HG03139 (cell line): ENCODE data around the gene AXIN1.
"Not testable (repeated sequence)": the region's sequence is repeated elsewhere in the genome, so short reads cannot be mapped to it uniquely, and the experiment has no call there.

Source experiments
- ATAC-seq: cut with Tn5 transposase; IDR thresholded peaks from one replicate; pipeline ENCODE4 v1.9.1; 2021; ENCODE audit not compliant: unreplicated experiment

The AXIN1 gene

DNA sequence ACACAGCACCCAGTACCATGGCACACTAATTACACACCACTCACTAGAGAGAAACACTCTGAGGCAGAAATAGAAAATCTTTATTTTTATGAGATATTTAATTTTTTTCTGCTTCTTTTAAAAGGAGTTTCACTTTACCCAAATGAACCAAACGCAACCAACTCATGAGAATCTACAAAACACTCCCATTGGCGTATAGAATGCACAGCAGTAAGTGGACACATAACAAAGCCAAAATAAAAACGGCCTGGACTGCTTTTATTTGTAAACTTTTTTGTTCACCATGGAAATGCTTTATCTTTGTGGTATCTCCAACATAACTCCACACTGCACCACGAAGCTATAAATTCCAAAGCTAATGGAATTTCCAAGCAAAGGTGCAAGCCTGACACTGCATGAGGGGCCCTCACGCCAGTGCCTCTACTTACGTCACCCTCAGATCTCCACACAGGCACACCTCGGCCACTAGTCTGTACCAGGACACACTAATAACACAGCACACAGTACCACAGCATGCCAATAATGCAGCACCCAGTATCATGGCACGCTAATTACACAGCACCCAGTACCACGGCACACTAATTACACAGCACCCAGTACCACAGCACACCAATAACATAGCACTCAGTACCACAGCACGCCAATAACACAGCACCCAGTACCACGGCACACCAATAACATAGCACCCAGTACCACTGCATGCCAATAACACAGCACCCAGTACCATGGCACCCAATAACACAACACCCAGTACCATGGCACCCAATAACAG lies 17.5 kb downstream of the AXIN1 start:
- ATAC-seq = not testable (repeated sequence)

DNA sequence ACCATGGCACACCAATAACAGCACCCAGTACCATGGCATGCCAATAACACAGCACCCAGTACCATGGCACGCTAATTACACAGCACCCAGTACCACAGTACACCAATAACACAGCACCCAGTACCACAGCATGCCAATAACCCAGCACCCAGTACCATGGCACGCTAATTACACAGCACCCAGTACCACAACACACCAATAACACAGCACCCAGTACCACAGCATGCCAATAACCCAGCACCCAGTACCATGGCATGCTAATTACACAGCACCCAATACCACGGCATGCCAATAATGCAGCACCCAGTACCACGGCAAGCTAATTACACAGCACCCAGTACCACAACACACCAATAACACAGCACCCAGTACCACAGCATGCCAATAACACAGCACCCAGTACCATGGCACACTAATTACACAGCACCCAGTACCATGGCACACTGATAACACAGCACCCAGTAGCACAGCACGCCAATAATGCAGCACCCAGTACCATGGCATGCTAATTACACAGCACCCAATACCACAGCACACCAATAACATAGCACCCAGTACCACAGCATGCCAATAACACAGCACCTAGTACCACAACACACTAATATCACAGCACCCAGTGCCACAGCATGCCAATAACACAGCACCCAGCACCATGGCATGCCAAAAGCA lies 18.2 kb downstream of the AXIN1 start:
- not testable (repeated sequence) for ATAC-seq

DNA sequence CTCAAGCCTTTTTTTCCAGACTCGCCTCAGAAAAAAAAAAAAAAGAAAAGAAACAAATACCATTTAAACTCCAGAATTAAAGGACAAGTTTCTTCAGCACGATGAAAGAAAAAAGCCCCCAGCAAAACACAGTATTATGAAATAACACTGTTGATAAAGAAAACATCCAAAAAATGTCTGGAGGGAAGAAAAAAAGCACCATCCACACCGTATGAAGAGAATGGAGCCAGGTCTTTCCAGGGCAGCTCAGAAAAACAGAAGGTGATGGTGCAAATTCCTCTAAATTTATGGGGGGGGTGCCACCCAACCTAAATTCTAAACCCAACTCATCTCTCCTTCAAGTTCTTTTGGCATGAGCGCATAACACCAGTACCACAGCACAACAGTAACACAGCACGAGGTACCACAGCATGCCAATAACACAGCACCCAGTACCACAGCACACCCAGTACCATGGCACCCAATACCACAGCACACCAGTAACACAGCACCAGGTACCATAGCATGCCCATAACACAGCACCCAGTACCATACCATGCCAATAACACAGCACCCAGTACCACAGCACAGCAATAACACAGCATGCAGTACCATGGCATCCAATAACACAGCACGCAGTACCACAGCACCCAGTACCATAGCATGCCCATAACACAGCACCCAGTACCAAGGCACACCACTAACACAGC lies 19.0 kb downstream of the AXIN1 start:
- no peak for ATAC-seq

DNA sequence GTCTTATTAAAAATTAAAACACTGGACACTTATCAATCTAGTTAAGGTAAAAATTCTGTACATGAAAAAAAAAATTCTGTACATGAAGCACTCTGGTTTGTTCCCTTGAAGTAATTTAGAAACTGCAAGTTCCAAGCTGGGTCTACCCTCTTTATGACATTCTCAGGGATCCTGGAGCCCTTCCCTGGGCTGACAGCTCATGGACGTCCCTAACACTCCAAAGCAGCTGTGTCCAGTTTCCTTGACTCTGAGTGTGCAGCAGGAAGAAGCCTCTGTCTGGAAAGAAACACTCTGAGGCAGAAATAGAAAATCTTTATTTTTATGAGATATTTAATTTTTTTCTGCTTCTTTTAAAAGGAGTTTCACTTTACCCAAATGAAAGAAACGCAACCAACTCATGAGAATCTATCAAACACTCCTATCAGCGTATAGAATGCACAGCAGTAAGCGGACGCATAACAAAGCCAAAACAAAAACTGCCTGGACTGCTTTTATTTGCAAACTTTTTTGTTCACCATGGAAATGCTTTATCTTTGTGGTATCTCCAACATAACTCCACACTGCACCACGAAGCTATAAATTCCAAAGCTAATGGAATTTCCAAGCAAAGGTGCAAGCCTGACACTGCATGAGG lies 21.2 kb downstream of the AXIN1 start:
- ATAC-seq = not testable (repeated sequence)

DNA sequence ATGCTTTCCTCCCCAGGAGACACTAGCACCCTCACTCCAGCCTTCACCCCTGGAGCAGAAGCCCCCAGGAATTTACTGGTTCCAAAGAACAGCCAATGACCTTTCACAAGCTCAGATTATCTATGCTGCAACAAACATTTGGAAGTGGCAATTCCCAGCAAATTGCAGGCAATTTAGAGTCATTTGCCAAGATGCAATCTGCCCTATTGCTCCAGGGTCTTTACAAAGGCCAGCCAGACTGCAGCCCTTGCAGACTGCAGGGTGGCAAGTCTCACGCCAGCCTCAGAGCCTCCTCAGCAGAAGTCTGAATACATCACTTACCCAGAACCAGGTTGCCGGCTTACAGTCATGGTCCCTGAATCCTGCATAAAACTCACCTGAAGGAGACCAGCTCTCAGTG lies 21.8 kb downstream of the AXIN1 start:
- ATAC-seq = no peak

DNA sequence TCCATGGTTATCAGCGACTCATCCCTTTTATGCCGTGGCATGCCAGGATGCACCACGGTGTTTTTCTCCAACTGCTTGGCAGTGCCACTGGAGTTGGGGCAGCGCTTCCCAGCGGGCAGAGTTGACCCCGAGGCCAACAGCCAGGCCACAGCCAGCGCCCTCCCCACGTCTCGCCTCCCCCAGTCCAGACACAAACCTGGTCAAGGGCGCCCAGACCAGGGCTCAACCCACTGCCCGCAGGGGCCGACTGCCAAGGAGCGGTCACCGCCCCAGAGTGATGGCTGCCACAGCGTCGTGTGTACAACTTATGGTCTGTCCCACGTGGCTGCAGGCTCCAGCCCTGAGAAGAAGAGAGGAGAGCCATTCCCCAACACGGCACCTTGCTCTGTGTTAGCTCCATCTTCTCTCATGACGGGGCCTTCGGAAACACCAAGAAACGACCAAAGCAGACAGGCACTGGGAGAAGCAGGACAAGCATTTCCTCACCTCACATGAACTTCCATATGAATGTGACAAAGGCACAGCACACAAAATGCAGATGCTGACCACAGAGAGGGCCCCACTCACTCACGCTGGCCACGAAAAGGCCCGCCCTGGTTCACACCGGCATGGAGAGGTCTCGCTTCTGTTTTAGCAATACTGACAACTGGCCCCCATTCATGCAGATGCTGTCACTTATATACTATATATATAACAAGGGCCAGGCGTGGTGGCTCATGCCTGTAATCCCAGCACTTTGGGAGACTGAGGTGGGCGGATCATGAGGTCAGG lies 27.0 kb downstream of the AXIN1 start:
- no peak for ATAC-seq

DNA sequence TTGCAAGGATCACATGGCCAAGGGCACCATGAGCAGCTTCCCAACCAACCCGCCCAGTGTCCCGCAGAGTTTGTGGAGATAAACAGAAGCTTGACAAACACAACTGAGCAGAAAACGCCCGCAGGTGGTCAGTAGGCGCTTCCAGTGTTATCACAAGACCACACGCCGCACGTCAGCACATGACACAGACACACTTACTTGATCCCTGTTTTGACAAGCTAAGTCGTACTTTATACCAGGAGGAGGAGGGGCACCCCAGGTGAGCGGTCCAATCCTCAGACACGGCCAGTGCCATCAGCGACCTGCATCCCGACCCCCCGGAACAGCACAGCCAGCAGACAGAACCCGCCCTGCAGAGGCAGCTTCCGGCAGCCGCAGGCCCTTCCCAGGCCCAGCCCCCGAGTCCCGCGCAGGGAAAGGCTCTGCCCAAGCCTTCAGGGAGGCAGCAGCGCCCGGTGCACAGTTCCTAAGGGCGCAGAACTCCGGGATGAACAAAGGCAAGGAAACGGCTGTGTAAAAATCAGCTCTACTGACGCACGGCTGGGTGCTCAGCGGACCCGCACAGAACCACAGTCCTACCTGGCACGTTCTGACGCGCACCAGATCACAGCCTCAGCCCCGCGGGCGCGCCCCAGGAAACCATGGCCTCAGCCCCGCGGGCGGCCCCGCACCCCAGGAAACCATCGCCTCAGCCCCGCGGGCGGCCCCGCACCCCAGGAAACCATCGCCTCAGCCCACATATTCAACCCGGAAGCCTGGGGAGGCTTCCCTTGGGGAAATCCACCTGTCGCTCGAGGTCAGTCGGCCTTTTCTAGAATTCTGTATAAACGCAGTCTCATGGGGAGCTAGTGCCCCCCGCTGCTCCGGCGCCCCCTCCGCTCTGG lies 27.8 kb downstream of the AXIN1 start:
- ATAC-seq = no peak

DNA sequence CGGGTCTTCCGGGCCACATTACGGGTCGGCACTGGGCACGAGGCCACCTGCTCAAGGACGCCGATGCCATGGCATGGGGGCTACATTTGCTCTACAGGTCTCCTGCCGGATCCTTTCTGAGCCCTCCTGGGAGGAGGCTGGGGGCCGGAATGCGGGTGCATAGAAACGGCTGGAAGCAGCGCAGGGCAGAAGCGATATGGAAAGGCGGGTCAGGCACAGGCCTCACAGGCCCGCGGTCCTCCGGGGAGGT lies 28.4 kb downstream of the AXIN1 start:
- no peak for ATAC-seq

DNA sequence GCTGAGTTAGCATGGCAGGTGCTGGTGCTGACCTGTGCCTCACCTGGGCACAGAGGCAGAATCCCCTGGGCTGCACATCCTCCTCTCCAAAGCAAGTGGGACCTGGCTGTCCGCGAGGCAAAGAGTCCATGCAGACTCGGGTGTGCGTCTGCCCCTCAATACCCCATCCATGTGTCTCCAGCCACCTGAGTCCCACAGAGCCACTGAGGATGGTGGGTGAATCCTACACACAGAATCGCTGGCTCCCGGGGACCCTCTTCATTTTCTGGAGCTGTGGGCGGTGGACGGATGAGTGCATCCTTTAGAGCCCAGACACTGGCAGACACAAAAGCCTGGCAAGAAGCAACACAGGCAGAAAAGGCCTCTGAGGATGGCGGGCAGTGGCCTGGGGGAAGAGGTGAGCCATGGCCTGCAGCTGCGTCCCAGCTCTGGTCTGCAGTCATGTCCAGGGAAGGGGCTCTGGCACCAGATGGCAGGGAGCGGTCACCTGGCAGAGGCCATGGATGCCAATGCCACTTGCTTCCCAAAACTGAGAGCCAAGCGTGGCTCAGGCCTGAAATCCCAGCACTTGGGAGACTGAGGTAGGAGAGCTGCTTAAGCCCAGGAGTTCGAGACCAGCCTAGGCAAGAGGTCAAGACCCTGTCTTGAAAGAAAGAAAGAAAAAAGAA lies 29.9 kb downstream of the AXIN1 start:
- ATAC-seq = no peak

DNA sequence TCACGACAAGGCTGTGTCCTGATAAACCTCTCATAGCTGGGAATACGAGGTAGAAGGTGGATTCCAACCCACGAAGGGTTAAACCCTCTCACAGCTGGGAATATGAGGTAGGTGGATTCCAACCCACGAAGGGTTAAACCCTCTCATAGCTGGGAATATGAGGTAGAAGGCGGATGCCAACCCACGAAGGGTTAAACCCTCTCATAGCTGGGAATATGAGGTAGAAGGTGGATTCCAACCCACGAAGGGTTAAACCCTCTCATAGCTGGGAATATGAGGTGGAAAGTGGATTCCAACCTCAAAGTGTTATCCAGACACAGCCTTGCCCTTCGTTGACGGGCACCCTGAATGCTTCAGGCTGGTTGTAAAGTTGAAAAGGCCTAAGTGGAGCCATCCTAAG lies 31.0 kb downstream of the AXIN1 start:
- no peak for ATAC-seq

DNA sequence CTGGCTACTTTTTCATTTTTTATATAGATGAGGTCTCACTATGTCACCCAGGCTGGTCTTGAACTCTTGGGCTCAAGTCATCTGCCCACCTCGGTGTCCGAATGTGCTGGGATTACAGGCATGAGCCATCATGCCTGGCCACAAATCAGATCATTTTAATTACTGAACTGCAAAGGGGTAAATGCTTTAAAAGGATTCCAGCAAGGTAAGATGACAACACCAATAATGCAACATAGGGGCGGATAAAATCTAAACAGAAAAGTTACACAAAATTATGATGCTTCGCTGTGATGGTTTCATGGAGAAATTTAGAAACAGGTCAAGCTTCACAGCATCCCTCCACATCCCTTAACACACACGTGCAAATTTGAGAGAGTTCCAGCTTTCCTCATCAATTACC lies 32.3 kb downstream of the AXIN1 start:
- no peak for ATAC-seq

DNA sequence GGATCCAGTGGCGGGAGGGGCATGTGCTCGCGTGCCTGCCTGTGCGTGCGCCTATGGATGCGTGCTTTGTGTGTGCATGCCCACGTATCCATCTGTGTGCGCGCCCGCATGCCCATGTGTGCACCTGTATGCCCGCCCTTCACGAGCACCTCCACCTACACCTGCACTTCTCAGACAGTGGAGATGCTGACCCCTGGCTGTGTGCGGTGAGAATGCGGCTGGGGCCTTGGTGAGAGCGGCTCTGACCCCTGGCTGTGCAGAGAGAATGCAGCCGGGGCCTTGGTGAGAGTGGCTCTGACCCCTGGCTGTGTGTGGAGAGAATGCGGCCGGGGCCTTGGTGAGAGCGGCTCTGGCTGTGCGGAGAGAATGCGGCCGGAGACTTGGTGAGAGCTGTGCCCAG lies 33.9 kb downstream of the AXIN1 start:
- no peak for ATAC-seq

DNA sequence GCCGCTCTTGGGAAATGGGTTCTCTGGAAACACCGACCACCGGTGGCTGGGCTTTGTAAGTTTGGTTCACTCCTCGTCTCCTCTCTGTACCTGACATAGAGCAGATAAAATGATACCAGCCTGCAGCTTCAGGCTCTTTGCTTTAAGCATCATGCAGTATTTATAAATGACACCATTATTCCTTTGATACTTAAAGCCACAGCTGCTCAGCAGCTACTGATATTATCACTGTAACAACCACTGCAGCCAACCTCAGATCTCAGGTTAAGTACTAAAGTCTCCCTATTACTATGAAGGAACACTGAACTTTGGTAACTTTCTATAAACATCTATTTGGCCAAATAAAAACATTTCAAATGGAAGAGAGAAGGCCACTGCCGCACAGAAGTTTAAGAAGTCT lies 34.9 kb downstream of the AXIN1 start:
- ATAC-seq = no peak

DNA sequence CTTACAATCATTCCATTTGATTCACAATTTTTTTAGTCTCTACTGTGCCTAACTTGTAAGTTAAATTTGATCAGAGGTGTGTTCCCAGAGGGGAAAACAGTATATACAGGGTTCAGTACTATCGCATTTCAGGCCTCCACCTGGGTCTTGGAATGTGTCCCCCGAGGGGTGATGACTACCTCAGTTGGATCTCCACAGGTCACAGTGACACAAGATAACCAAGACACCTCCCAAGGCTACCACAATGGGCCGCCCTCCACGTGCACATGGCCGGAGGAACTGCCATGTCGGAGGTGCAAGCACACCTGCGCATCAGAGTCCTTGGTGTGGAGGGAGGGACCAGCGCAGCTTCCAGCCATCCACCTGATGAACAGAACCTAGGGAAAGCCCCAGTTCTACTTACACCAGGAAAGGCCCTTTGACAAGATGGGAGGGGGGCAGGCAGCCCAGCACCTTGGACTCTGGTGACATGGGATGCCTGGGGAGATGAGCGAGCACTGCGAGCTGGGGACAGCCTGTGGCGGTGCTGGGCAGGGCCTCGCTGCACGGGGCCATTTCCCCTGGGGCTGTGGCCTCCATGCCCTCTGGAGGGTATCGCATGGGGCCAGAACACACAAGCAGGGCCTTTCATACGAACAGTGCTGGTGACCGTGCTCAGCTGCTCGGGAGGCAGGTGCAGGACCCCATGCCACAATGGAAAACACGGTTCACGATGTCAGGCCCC lies 35.6 kb downstream of the AXIN1 start:
- no peak for ATAC-seq

DNA sequence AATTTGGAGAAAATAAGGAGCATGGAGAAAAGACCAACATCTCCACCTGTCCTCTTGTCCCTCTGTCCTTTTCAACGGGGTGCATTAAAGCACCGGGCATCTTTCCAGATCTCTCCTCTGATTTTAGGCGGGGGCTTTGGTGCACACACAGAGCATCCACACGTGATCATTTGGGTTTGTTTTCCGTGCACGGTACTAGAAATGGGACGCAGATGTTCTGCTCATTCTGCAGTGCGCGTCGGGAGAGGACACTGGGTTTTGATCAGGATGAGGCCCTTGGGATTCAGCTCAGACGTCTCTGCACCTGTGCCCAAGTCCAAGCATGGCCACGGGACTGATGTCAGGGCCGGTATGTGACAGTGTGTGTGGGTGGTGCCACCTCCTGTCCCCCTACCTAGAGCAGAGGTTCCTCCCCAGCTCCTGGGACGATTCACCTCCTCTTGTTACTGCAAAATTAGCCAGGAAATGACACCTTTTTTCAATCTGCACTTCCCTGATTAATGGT lies 37.7 kb downstream of the AXIN1 start:
- no peak for ATAC-seq

DNA sequence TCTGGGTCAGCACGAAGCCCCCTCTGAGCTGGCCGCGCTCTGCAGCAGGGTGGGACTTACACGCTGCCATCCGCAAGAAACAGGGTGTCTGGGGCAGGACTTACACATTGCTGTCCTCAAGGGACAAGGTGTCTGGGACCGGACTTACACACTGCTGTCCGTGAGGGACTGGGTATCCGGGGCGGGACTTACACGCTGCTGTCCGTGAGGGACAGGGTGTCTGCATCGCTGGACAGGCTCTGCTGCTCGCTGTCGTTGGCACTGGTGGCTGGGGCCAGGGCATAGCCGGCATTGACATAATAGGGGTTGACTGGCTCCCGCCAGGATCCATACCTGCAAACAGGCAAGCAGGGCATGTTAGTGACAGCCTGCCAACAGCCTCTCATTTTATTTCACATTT lies 38.2 kb downstream of the AXIN1 start:
- no peak for ATAC-seq

DNA sequence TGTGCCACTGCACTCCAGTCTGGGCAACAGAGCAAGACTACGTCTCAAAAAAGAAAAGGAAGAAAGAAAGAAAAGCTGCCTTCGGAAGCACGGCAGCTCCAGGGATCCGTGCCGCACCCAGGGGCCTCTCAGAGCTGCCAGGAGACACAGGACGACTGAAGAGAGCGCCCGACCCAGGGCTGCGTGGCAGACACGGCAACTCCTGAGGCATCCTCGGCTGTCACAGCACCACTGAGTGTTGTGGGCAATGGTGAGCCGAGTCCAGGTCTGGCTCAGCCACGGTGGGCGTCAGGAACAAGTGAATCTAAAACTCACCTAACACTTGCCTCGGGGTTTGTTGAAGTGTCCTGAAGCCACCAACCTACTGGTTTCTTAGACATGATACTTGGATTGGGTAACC lies 40.8 kb downstream of the AXIN1 start:
- no peak for ATAC-seq

DNA sequence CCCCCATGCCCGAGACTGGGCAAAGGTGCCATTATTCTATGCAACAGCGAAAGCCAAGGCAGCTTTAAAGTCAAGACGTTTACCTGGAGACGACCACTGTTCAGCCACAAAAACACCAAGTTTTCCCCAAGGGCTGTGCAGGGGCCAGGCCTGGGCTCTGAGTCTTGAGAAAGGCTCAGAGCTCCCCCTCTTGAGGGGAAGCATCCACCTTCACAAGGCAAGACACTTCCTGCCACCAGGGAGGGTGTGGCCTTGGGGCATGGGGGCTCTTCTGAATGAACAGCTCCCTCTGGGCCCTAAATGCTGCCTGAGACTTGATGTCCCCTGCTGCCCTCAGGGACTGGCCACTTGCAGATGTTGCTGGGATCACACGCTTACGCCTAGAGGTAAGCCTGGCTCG lies 43.0 kb downstream of the AXIN1 start:
- ATAC-seq = no peak
